Body of pancreas (tissue), 4 donors: Measurements from ENCODE around the gene DLGAP1. TPM values are rescaled to one million over a fixed set of nuclear protein-coding genes. Genes with fewer than 3 reads are reported as not detected.

Source experiments
- ATAC-seq: fragments of 150-250 bp; one replicate; pipeline ENCODE4 v1.9.1; 2016
- DNase-seq, 4 donors: peaks; one replicate each; pipeline ENCODE4 v3.0.0-alpha.2; 2019
- H3K27ac ChIP-seq, 4 donors: fragments of 200-600 bp; sonication (generic); 1 replicate in 3 of 4; 2 replicates in 1 of 4; pipeline versions ENCODE4 v1.5.1 to v1.6.1; 2016 to 2019; ENCODE audit warnings: mild to moderate bottlenecking in 1 of 4, mixed read lengths in 1 of 4, moderate library complexity in 1 of 4
- H3K27me3 ChIP-seq, 2 donors: fragments of 200-600 bp; sonication (generic); one replicate each; pipeline ENCODE4 v1.6.0; 2016; ENCODE audit warnings: mild to moderate bottlenecking in 1 of 2
- H3K36me3 ChIP-seq, 2 donors: fragments of 200-600 bp; sonication (generic); replicated peaks in 1 of 2; 2 replicates each; pipeline ENCODE4 v1.5.1; 2016; ENCODE audit warnings: low read depth in 2 of 2; ENCODE audit not compliant: insufficient read depth in 1 of 2
- H3K4me1 ChIP-seq: fragments of 200-600 bp; sonication (generic); one replicate; pipeline ENCODE4 v1.6.0; 2016
- H3K4me3 ChIP-seq, 2 donors: fragments of 200-600 bp; sonication (generic); 1 replicate in 1 of 2; 2 replicates in 1 of 2; pipeline ENCODE4 v1.5.1; 2016 to 2019
- H3K9me3 ChIP-seq, 3 donors: fragments of 200-600 bp; sonication (generic); 1 replicate in 2 of 3; 2 replicates in 1 of 3; pipeline ENCODE4 v1.5.1; 2016
- POLR2A ChIP-seq, 3 donors: fragments of 450-650 bp; IDR thresholded peaks; one replicate each; pipeline ENCODE4 v1.6.1; 2016; ENCODE audit warnings: antibody characterized with exemption in 3 of 3, mild to moderate bottlenecking in 2 of 3
- WGBS, 2 donors: methylation state at CpG; one replicate each; pipeline ENCODE4 v1.1.5; 2017; 5-methylcytosine and 5-hydroxymethylcytosine counted together
- intact Hi-C: fragments of 100-400 bp; cut with DNase I; formaldehyde crosslinking; loops from one replicate; pipeline ENCODE4 v1.15.1; 2023
- total RNA-seq, 2 donors: library from RNA; depleted of rRNA; stranded (reverse); fragments of >200 nt; gene quantifications; one replicate each; pipeline ENCODE4 v1.1.0, GENCODE V29; 2016
- TF ChIP-seq, protein P1 (sequence below), 7 experiments: fragments of 450-650 bp in 4 of 7; fragments of 200-600 bp in 3 of 7; sonication (generic) in 3 of 7; IDR thresholded peaks; one replicate each; pipeline ENCODE4 v1.5.1; 2016 to 2019; ENCODE audit warnings: antibody characterized with exemption in 7 of 7

Gene DLGAP1
- total RNA-seq, 2 donors from 2014 or later, result 0.52 to 7.9 TPM

DNA sequence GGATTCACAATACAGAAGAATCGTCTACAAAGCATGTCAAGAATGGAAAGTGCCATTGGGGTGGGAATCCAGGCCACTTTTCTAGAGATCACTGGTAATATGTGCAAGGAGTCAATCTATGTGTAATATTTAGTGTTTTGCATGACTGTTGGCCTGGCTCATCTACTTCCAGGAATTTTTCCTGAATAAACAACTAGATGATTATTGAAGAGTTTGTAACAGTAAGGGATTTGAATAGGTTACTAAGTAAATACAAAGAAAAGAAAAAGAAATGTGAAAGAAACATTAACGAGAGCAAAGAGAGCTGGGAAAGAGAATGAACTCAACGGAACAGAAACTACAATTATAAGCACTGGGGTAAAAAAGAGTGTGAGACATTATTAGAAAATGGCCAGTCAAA lies 599.1 kb downstream of the DLGAP1 start:
- Histone ChIP-seq H3K9me3 (no peaks in the 10 kb centered on the region), H3K27me3 (no peaks in the 10 kb centered on the region), H3K36me3 (no peaks in the 10 kb centered on the region), H3K4me1 (no peaks in the 10 kb centered on the region), H3K27ac (no peak overlapping the region), H3K4me3 (no peak overlapping the region)
- DNase-seq (no peak), ATAC-seq (no peak)
- intact Hi-C loops, result no loop called here
- TF ChIP-seq, protein P1, sequence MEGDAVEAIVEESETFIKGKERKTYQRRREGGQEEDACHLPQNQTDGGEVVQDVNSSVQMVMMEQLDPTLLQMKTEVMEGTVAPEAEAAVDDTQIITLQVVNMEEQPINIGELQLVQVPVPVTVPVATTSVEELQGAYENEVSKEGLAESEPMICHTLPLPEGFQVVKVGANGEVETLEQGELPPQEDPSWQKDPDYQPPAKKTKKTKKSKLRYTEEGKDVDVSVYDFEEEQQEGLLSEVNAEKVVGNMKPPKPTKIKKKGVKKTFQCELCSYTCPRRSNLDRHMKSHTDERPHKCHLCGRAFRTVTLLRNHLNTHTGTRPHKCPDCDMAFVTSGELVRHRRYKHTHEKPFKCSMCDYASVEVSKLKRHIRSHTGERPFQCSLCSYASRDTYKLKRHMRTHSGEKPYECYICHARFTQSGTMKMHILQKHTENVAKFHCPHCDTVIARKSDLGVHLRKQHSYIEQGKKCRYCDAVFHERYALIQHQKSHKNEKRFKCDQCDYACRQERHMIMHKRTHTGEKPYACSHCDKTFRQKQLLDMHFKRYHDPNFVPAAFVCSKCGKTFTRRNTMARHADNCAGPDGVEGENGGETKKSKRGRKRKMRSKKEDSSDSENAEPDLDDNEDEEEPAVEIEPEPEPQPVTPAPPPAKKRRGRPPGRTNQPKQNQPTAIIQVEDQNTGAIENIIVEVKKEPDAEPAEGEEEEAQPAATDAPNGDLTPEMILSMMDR (IDR thresholded peaks at IDR 0.05), result no peak
- TF ChIP-seq POLR2A (IDR thresholded peaks at IDR 0.05), result no peak
- WGBS, 2 donors, result 61 to 67% methylated on average over 3 of the region's 3 CpGs

DNA sequence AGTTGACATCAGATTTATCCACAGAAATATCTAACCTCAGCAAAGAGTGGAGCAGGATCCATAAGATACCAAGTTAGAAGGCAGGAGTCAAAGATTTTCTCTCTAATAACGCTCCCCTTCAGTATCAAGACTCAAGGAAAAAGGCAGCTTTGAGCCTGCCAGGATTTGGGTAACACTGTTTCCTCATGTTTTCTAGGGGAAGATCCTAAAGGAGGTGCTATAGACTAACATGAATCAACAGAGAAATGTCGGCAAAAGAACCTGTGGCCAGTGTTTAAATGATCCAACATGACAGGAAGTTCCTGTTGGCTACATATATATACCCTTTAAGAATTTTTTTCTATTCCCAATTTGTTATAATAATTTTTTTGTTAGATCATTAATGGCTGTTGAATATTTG lies 602.8 kb downstream of the DLGAP1 start:
- TF ChIP-seq, protein P1 (IDR thresholded peaks at IDR 0.05), result no peak
- no peak for TF ChIP-seq POLR2A (IDR thresholded peaks at IDR 0.05)
- Histone ChIP-seq H3K27ac (no peak overlapping the region), H3K9me3 (no peaks in the 10 kb centered on the region), H3K36me3 (no peaks in the 10 kb centered on the region), H3K27me3 (no peaks in the 10 kb centered on the region), H3K4me1 (no peaks in the 10 kb centered on the region), H3K4me3 (no peak overlapping the region)
- DNase-seq (no peak), ATAC-seq (no peak)
- WGBS, 2 donors, result 67 to 74% methylated on average over 2 of the region's 2 CpGs
- intact Hi-C loops, result no loop called here

DNA sequence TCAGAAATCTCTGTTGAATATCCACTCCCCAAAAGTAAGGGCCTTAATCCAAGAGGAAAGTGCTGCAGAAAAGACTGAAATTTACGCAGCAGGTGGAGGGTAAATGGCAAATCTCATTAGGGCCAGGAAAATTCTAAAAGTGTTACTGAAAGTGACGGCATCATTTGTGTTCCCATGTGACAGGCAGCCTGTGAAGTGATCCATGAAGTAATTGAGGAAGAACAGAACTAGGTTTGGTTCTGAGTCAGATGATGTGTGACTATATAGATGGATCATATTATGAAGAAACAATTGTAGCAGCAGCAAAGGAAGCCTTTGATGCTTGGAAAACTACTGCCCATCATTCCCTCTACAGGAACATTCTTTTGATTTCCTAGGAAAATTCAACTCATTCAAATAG lies 603.9 kb downstream of the DLGAP1 start:
- TF ChIP-seq POLR2A (IDR thresholded peaks at IDR 0.05), result no peak
- TF ChIP-seq, protein P1 (IDR thresholded peaks at IDR 0.05), result no peak
- intact Hi-C loops, result no loop called here
- Histone ChIP-seq H3K4me3 (no peak overlapping the region), H3K27ac (no peak overlapping the region), H3K36me3 (no peaks in the 10 kb centered on the region), H3K9me3 (no peaks in the 10 kb centered on the region), H3K27me3 (no peaks in the 10 kb centered on the region), H3K4me1 (no peaks in the 10 kb centered on the region)
- 78 to 86% methylated on average over 2 of the region's 2 CpGs for WGBS, 2 donors
- ATAC-seq, result no peak
- no peak for DNase-seq

DNA sequence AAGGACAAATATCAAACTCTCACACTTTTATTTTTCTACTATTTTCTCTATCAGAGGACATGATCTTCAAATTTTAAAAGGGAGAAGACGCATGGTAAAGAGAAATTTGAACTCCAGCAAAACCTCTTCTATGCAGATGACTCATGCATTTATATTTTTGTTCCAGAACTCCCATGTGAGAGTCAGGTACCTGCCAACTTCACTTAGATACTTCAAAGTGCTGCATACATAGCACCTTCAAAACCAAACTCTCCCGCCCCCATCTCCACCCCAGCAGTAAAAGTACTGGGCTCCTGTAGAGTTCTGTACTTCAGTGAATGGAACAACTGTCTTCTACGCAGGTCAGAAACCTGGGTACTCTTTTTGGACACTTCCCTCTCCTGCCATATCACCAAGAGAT lies 606.8 kb downstream of the DLGAP1 start:
- intact Hi-C loops, result no loop called here
- ATAC-seq, result no peak

DNA sequence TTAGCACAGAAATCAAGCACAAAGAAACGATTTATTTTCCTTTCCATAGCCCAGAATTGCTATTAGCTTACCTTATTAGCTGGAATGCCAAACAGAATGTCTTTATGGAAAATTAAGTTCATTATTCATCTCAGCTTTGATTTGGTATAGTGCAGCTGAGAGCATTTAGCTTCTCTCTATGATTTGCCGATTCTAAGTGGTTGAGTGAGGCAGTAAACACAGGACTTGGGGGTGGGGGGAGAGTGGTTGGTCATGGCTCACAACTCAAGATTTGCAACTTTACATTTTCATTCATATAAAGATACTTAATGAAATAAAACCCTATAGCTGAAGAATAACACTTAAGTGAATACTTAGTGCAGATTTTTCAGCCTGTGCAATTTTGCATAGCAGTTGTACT lies 609.9 kb downstream of the DLGAP1 start:
- Histone ChIP-seq H3K9me3 (no peaks in the 10 kb centered on the region), H3K27ac (no peak overlapping the region), H3K4me1 (no peaks in the 10 kb centered on the region), H3K4me3 (no peak overlapping the region), H3K27me3 (no peaks in the 10 kb centered on the region), H3K36me3 (no peaks in the 10 kb centered on the region)
- ATAC-seq (no peak), DNase-seq (no peak)
- intact Hi-C loops, result no loop called here
- 36 to 40% methylated on average over 2 of the region's 2 CpGs for WGBS, 2 donors
- TF ChIP-seq, protein P1 (IDR thresholded peaks at IDR 0.05), result no peak
- no peak for TF ChIP-seq POLR2A (IDR thresholded peaks at IDR 0.05)

More for the DNA sequence above, 606.8 kb downstream of the DLGAP1 start:
- WGBS, 2 donors, result 66 to 80% methylated on average over 3 of the region's 3 CpGs
- Histone ChIP-seq H3K9me3 (no peaks in the 10 kb centered on the region), H3K36me3 (no peaks in the 10 kb centered on the region), H3K27me3 (no peaks in the 10 kb centered on the region), H3K4me1 (no peaks in the 10 kb centered on the region), H3K27ac (no peak overlapping the region), H3K4me3 (no peak overlapping the region)
- no peak for DNase-seq
- TF ChIP-seq, protein P1 (IDR thresholded peaks at IDR 0.05), result no peak
- no peak for TF ChIP-seq POLR2A (IDR thresholded peaks at IDR 0.05)
